ENCODE results near the gene ZNF738.

Gene ZNF738

DNA sequence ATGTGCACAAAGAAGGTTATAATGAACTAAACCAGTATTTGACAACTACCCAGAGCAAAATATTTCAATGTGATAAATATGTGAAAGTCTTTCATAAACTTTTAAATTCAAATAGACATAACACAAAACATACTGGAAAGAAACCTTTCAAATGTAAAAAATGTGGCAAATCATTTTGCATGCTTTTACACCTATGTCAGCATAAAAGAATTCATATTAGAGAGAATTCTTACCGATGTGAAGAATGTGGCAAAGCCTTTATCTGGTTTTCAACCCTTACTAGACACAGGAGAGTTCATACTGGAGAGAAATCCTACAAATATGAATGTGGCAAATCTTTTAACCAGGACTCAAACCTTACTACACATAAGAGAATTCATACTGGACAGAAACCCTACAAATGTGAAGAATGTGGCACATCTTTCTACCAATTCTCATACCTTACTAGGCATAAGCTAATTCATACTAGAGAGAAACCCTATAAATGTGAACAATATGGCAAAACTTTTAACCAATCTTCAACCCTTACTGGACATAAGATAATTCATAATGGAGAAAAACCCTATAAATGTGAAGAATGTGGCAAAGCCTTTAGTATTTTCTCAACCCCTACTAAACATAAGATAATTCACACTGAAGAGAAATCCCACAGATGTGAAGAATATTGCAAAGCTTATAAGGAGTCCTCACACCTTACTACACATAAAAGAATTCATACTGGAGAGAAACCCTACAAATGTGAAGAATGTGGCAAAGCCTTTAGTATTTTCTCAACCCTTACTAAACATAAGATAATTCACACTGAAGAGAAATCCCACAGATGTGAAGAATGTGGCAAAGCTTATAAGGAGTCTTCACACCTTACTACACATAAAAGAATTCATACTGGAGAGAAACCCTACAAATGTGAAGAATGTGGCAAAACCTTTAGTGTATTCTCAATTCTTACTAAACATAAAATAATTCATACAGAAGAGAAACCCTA, 64.5 kb downstream of the ZNF738 start:
- no peak for DNase-seq

All from 8988T (cell line).